ENCODE results near the gene FGFR3. TPM values are rescaled to one million over a fixed set of nuclear protein-coding genes. Genes with fewer than 3 reads are reported as not detected.

The FGFR3 gene
- total RNA-seq, 5 donors from 2014 or later (not counting 1 experiment from before 2014, with no cell fraction given), result 0.70 to 0.91 (median 0.90) TPM; not detected in 2

DNA sequence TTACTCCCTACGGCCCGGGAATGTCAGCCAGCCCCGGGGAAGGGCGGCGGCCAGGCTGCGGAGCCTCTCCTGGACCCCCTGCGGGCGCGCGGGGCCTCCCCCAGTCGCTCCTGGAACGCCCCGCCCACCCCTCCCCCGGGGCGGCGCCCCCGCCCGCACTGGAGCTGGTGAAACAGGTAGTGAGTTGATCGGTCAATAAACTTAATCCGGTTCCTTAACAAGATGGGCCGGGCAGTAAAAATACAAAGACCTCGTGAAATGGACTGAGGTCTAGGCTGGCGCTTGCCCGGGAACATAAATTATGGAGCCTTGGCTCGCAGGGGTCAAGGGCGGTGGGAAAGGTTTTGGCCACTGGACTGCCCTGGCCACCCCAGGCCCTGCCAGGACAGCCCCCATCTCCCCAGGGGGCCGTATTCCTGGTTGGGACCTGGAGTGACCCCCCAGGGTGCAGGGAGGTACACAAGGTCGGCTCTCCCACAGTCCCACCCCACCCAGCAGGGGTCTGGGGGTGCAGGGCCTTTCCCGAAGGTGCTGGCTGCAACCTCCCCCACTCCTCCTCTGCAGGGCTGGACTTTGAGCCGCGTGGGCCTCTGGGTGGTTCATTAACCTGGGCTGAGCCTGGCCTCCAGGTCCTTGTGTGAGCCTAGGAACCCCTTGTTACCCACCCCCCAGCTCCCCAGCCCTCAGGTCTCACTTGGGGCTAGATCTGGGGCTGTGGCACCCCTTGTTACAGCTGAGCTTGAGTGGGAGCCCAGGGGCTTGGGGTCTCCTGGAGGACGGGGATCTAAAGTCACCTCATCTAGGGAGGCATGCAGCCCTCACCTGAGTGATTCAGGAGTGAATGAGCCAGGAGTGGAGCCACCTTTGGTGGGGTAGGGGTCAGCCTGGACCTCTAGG lies 2.5 kb downstream of the FGFR3 start:
- H3K27ac Mint-ChIP-seq, result no peak overlapping the region
- H3K9me3 ChIP-seq, result no peaks in the 10 kb centered on the region
- no peak overlapping the region for H3K27ac ChIP-seq (ENCODE audit: low read length)
- no peaks in the 10 kb centered on the region for H3K9me3 Mint-ChIP-seq
- DNase-seq, result no peak
- H3K4me1 Mint-ChIP-seq, result peaks cover 0 to 5% (median 0%) of the 10 kb centered on the region in 3 donors
- 63% methylated on average over 11 of the region's 32 CpGs for WGBS (ENCODE audit: insufficient coverage)
- peak overlapping the region in 1 of 2 donors; percentile 27 for H3K4me3 ChIP-seq (ENCODE audit: control insufficient read depth in 1 of 2, extremely low read depth in 1 of 2, low read length in 1 of 2)
- ChIA-PET CTCF (no interaction called here), POLR2A (interaction anchor here in 1 of 2 donors (0.6 kb wide), 2 partner anchors 422 to 482 kb away, joined by 3 to 5 read pairs; no protein-coding TSS in a partner anchor)
- peaks cover 5 to 78% of the 10 kb centered on the region in 2 experiments for H3K27me3 ChIP-seq (replicated peaks in 1 of 2; ENCODE audit: control insufficient read depth in 2 of 2, extremely low read depth in 1 of 2, insufficient read depth in 2 of 2, low read length in 1 of 2)
- H3K27me3 Mint-ChIP-seq, result peaks cover 10 to 43% of the 10 kb centered on the region in 2 donors
- H3K36me3 ChIP-seq (ENCODE audit: control insufficient read depth in 2 of 2, extremely low read depth in 1 of 2, insufficient read depth in 1 of 2, low read length in 1 of 2), result no peaks in the 10 kb centered on the region
- no peaks in the 10 kb centered on the region for H3K36me3 Mint-ChIP-seq
- ATAC-seq (replicated peaks in 1 of 4), result no peak
- H3K4me1 ChIP-seq (ENCODE audit: control insufficient read depth in 1 of 2, extremely low read depth in 1 of 2, insufficient read depth in 2 of 2, low read length in 2 of 2), result peaks cover 0 to 20% of the 10 kb centered on the region in 2 experiments
- peak overlapping the region in 1 of 3 donors; percentile 36 for H3K4me3 Mint-ChIP-seq

DNA sequence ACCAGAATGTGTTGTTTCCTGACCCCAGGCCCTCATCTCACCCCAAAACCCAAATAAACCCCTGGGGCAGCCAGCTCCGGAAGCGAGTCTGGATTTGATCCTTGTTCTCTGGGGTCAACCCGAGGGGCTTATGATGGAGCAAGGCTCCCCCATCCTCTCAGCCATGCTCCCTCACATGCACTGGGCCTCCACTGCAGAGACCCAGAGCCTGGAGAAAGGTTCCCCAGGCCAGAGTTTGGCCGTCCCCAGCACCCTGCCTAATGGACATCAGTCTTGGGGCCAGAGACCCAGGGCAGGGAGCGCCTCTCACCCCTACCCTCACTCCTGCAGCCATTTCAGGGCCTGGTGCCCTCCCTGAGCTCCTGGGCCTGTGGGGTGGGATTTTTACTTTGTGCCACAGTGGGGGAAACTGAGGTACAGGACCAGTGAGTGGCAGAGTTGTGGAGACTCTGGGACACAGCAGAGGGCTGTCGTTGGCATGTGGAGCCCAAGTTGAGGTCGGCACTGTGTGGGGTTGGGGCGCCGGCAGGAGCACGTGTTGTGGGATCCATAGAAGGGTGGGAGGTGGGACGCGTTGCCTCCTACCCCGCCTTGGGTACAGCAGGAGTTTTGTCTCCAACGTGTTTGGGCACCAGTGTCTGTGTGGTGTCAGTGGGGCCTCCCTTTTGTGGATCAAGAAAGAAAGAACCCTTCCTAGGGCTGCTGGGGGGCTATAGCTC lies 3.6 kb downstream of the FGFR3 start:
- no peaks in the 10 kb centered on the region for H3K9me3 Mint-ChIP-seq
- H3K27me3 Mint-ChIP-seq, result peaks cover 10 to 34% of the 10 kb centered on the region in 2 donors
- H3K36me3 Mint-ChIP-seq, result no peaks in the 10 kb centered on the region
- ATAC-seq (replicated peaks in 1 of 4) (no peak), DNase-seq (no peak)
- Histone ChIP-seq H3K36me3 (ENCODE audit: control insufficient read depth in 2 of 2, extremely low read depth in 1 of 2, insufficient read depth in 1 of 2, low read length in 1 of 2) (no peaks in the 10 kb centered on the region), H3K27ac (ENCODE audit: low read length) (no peak overlapping the region), H3K27me3 (replicated peaks in 1 of 2; ENCODE audit: control insufficient read depth in 2 of 2, extremely low read depth in 1 of 2, insufficient read depth in 2 of 2, low read length in 1 of 2) (peaks cover 5 to 75% of the 10 kb centered on the region in 2 experiments), H3K4me1 (ENCODE audit: control insufficient read depth in 1 of 2, extremely low read depth in 1 of 2, insufficient read depth in 2 of 2, low read length in 2 of 2) (peaks cover 0 to 20% of the 10 kb centered on the region in 2 experiments), H3K4me3 (ENCODE audit: control insufficient read depth in 1 of 2, extremely low read depth in 1 of 2, low read length in 1 of 2) (no peak overlapping the region), H3K9me3 (no peaks in the 10 kb centered on the region)
- WGBS (ENCODE audit: insufficient coverage), result 91% methylated on average over 12 of the region's 14 CpGs
- peak overlapping the region in 1 of 3 donors; percentile 24 for H3K4me3 Mint-ChIP-seq
- H3K4me1 Mint-ChIP-seq, result peaks cover 0 to 5% (median 0%) of the 10 kb centered on the region in 3 donors
- ChIA-PET CTCF (no interaction called here), POLR2A (no interaction called here)
- no peak overlapping the region for H3K27ac Mint-ChIP-seq

DNA sequence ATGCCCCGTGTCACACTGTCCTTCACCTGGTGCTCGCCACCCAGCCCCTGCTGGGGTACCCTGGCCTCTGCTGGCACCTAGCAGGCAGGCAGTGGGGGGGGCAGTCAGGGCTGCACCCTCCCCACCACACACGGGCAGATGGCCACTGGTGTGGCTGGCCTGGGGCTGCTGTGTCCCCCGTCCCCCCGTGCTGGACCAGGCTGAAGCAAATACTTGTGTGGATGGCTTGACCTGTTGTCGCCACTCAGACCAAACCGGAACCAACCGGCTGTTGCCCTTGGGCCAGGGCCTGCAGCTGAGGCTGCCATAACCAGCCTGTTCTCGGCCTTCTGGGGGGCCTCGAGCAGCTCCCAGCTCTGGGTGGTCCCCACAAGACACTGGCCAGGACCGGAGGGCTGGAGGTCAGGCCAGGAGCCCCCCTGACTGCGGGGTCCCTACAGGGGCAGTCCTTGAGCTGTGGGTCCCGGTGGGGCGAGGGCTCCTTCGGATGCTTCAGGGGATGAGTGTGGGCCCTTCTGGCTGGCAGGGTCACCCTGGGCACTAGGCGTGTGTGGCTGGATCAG lies 4.3 kb downstream of the FGFR3 start:
- Mint-ChIP-seq H3K27ac (no peak overlapping the region), H3K4me1 (peaks cover 0 to 5% (median 0%) of the 10 kb centered on the region in 3 donors), H3K27me3 (peaks cover 10 to 32% of the 10 kb centered on the region in 2 donors), H3K9me3 (no peaks in the 10 kb centered on the region), H3K36me3 (no peaks in the 10 kb centered on the region), H3K4me3 (no peak overlapping the region)
- Histone ChIP-seq H3K27me3 (replicated peaks in 1 of 2; ENCODE audit: control insufficient read depth in 2 of 2, extremely low read depth in 1 of 2, insufficient read depth in 2 of 2, low read length in 1 of 2) (peaks cover 5 to 68% of the 10 kb centered on the region in 2 experiments), H3K4me1 (ENCODE audit: control insufficient read depth in 1 of 2, extremely low read depth in 1 of 2, insufficient read depth in 2 of 2, low read length in 2 of 2) (peaks cover 0 to 20% of the 10 kb centered on the region in 2 experiments), H3K9me3 (no peaks in the 10 kb centered on the region), H3K36me3 (ENCODE audit: control insufficient read depth in 2 of 2, extremely low read depth in 1 of 2, insufficient read depth in 1 of 2, low read length in 1 of 2) (no peaks in the 10 kb centered on the region), H3K4me3 (ENCODE audit: control insufficient read depth in 1 of 2, extremely low read depth in 1 of 2, low read length in 1 of 2) (no peak overlapping the region), H3K27ac (ENCODE audit: low read length) (no peak overlapping the region)
- ChIA-PET POLR2A (no interaction called here), CTCF (no interaction called here)
- ATAC-seq (replicated peaks in 1 of 4), result no peak
- WGBS (ENCODE audit: insufficient coverage), result 85% methylated on average over 15 of the region's 16 CpGs
- DNase-seq, result no peak

DNA sequence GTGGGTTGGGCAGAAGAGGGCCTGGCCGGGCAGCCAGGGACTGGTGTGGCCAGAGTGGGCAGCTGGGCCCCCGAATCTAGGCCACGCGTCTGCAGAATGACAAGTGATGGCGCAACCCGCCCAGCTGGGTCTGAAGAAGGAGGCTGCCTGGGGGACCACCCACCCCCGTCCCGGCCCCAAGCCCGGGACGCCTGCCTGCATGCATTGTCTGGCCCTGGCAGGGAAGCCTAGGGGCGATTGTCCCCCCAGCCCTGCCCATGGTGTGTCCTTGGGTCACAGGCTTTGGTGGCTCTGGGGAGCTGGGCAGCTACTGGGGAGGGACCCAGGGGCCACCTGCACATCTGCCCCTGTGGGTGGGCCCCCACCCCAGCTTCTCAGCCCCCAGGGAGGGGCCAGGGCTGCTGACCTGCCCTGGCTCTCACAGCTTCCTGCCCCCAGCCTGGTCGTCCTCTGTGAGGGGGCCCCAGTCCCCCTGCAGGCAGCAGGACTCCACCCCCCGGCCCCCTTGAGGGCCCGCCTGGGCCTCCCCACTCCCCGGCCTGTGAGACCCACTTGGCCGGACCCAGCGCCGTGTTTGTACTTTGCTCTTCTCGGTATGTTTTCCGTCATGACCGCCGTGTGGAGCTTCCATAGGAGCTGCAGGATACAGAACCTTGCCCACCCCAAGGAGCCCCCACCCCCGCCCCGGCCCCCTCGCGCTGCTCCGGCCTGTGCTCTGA lies 4.9 kb downstream of the FGFR3 start:
- H3K4me3 ChIP-seq (ENCODE audit: control insufficient read depth in 1 of 2, extremely low read depth in 1 of 2, low read length in 1 of 2), result no peak overlapping the region
- 89% methylated on average over 24 of the region's 27 CpGs for WGBS (ENCODE audit: insufficient coverage)
- POLR2A ChIA-PET, result no interaction called here
- H3K27me3 ChIP-seq (replicated peaks in 1 of 2; ENCODE audit: control insufficient read depth in 2 of 2, extremely low read depth in 1 of 2, insufficient read depth in 2 of 2, low read length in 1 of 2), result peaks cover 5 to 64% of the 10 kb centered on the region in 2 experiments
- no peak overlapping the region for H3K27ac ChIP-seq (ENCODE audit: low read length)
- peaks cover 0 to 20% of the 10 kb centered on the region in 2 experiments for H3K4me1 ChIP-seq (ENCODE audit: control insufficient read depth in 1 of 2, extremely low read depth in 1 of 2, insufficient read depth in 2 of 2, low read length in 2 of 2)
- Mint-ChIP-seq H3K36me3 (no peaks in the 10 kb centered on the region), H3K27me3 (peaks cover 10 to 32% of the 10 kb centered on the region in 2 donors), H3K4me3 (no peak overlapping the region), H3K9me3 (no peaks in the 10 kb centered on the region), H3K27ac (no peak overlapping the region), H3K4me1 (peaks cover 0 to 5% (median 0%) of the 10 kb centered on the region in 3 donors)
- no peaks in the 10 kb centered on the region for H3K9me3 ChIP-seq
- DNase-seq, result no peak
- CTCF ChIA-PET, result no interaction called here
- no peak for ATAC-seq (replicated peaks in 1 of 4)
- H3K36me3 ChIP-seq (ENCODE audit: control insufficient read depth in 2 of 2, extremely low read depth in 1 of 2, insufficient read depth in 1 of 2, low read length in 1 of 2), result no peaks in the 10 kb centered on the region

DNA sequence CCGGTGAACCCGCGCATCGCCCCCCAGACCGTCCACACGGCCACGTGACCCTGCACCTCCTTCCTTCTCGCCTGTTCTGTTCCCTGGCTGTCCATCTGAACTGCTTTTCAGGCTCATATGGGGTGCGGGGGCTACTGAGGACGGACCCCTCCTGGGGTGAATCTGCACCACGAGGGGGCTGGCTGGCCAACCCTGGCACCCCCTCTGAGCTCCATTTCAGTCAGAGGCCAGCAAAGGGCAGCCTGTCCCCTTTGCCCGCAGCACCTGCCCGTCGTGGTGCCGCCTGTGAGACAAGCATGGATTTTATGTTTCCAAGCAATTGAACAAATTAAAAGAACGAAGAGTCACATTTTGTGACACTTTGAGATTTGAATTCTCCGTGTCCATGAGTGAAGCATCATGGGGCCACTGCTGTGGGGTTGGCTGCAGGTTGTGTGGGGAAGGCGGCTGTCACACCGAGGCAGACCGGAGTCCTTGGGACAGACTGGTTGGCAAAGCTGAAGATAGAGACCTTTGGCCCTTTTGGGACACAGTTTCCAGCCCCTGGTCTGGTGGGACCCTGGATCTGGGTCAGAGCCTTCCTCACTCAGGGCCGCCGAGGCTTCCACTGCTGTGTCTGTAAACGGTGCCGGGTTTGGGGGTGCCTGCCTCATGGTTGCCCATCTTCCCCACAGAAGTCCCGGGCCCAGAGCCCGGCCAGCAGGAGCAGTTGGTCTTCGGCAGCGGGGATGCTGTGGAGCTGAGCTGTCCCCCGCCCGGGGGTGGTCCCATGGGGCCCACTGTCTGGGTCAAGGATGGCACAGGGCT lies 5.7 kb downstream of the FGFR3 start:
- Histone ChIP-seq H3K9me3 (no peaks in the 10 kb centered on the region), H3K27me3 (replicated peaks in 1 of 2; ENCODE audit: control insufficient read depth in 2 of 2, extremely low read depth in 1 of 2, insufficient read depth in 2 of 2, low read length in 1 of 2) (peaks cover 5 to 63% of the 10 kb centered on the region in 2 experiments), H3K4me1 (ENCODE audit: control insufficient read depth in 1 of 2, extremely low read depth in 1 of 2, insufficient read depth in 2 of 2, low read length in 2 of 2) (peaks cover 0 to 20% of the 10 kb centered on the region in 2 experiments), H3K4me3 (ENCODE audit: control insufficient read depth in 1 of 2, extremely low read depth in 1 of 2, low read length in 1 of 2) (no peak overlapping the region), H3K27ac (ENCODE audit: low read length) (no peak overlapping the region), H3K36me3 (ENCODE audit: control insufficient read depth in 2 of 2, extremely low read depth in 1 of 2, insufficient read depth in 1 of 2, low read length in 1 of 2) (no peaks in the 10 kb centered on the region)
- ChIA-PET CTCF (no interaction called here), POLR2A (no interaction called here)
- no peak for DNase-seq
- H3K27me3 Mint-ChIP-seq, result peaks cover 10 to 32% of the 10 kb centered on the region in 2 donors
- H3K4me3 Mint-ChIP-seq, result no peak overlapping the region
- WGBS (ENCODE audit: insufficient coverage), result 86% methylated on average over 30 of the region's 30 CpGs
- H3K27ac Mint-ChIP-seq, result no peak overlapping the region
- no peaks in the 10 kb centered on the region for H3K36me3 Mint-ChIP-seq
- ATAC-seq (replicated peaks in 1 of 4), result no peak
- peaks cover 0 to 5% (median 0%) of the 10 kb centered on the region in 3 donors for H3K4me1 Mint-ChIP-seq
- no peaks in the 10 kb centered on the region for H3K9me3 Mint-ChIP-seq

Data from T-cell (primary cell).